Loucy (cell line): Measurements from ENCODE around the gene WDR45B.

ENCODE experiments used
- H2AFZ ChIP-seq: fragments of 200-600 bp; sonication (generic); 2 replicates; pipeline ENCODE4 v1.6.0; 2016; ENCODE audit warnings: antibody characterized with exemption, mild to moderate bottlenecking, low read length, moderate library complexity
- H3F3A ChIP-seq: fragments of 200-600 bp; 2 replicates; pipeline ENCODE4 v1.6.0; 2016; ENCODE audit warnings: antibody characterized with exemption, low read depth, mild to moderate bottlenecking
- H3K27me3 ChIP-seq: fragments of 200-600 bp; sonication (generic); 2 replicates; pipeline ENCODE4 v1.6.1; 2014; ENCODE audit warnings: low read length, mild to moderate bottlenecking; ENCODE audit not compliant: insufficient read depth, poor library complexity, severe bottlenecking
- H3K36me3 ChIP-seq: fragments of 200-600 bp; sonication (generic); 2 replicates; pipeline ENCODE4 v1.6.1; 2016; ENCODE audit warnings: low read length; ENCODE audit not compliant: insufficient read depth
- H3K4me1 ChIP-seq: fragments of 200-600 bp; sonication (generic); 2 replicates; pipeline ENCODE4 v1.5.1; 2014; ENCODE audit warnings: low read length, mild to moderate bottlenecking; ENCODE audit not compliant: insufficient read depth, poor library complexity, severe bottlenecking
- H3K4me2 ChIP-seq: fragments of 200-600 bp; sonication (generic); 2 replicates; pipeline ENCODE4 v1.6.0; 2014; ENCODE audit warnings: antibody characterized with exemption, low read length, low read depth, mild to moderate bottlenecking; ENCODE audit not compliant: poor library complexity, severe bottlenecking
- H3K4me3 ChIP-seq: fragments of 200-600 bp; sonication (generic); 2 replicates; pipeline ENCODE4 v1.5.1; 2014; ENCODE audit warnings: low read length, mild to moderate bottlenecking, mixed read lengths; ENCODE audit not compliant: poor library complexity, severe bottlenecking
- H3K79me2 ChIP-seq: fragments of 200-600 bp; sonication (generic); 2 replicates; pipeline ENCODE4 v1.6.1; 2014; ENCODE audit warnings: low read length; ENCODE audit not compliant: insufficient read depth
- H3K9ac ChIP-seq: fragments of 200-600 bp; sonication (generic); 2 replicates; pipeline ENCODE4 v1.6.0; 2014; ENCODE audit warnings: mild to moderate bottlenecking, low read depth, low read length, moderate library complexity; ENCODE audit not compliant: poor library complexity, severe bottlenecking
- H3K9me2 ChIP-seq: fragments of 200-600 bp; sonication (generic); replicated peaks from 2 replicates; pipeline ENCODE4 v1.6.1; 2016; ENCODE audit warnings: low read depth, low read length, mixed read lengths
- H3K9me3 ChIP-seq: fragments of 200-600 bp; sonication (generic); 2 replicates; pipeline ENCODE4 v1.6.1; 2014; ENCODE audit warnings: mild to moderate bottlenecking, antibody characterized with exemption, low read length, low read depth; ENCODE audit not compliant: insufficient read depth
- H4K20me1 ChIP-seq: fragments of 200-600 bp; sonication (generic); 2 replicates; pipeline ENCODE4 v1.6.0; 2014; ENCODE audit warnings: antibody characterized with exemption, low read length, mild to moderate bottlenecking; ENCODE audit not compliant: insufficient read depth, poor library complexity, severe bottlenecking
- EZH2phosphoT487 ChIP-seq: fragments of 200-600 bp; IDR thresholded peaks from 2 replicates; pipeline ENCODE4 v1.6.1; 2018; ENCODE audit warnings: antibody characterized with exemption, mild to moderate bottlenecking, moderate library complexity, borderline replicate concordance
- TF ChIP-seq, protein P1 (sequence below): fragments of 200-600 bp; sonication (generic); conservative IDR thresholded peaks from 2 replicates; pipeline ENCODE4 v1.5.1; 2014; ENCODE audit warnings: mild to moderate bottlenecking, antibody characterized with exemption, low read length

WDR45B gene

DNA sequence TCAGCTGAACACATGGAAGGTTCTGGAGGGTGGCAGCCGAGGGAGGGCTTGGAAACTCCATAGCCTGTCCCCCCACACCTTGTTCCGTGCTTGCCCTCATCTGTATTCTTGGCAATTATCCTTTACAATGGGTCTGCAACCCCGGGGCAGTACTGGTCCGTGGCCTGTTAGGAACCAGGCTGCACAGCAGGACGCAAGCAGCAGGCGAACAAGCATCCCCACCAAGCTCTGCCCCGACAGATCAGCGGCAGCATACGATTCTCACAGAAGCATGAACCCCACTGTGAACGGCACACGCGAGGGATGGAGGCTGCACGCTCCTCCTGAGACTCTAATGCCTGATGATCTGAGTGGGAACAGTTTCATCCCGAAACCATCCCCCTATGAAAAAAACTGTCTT is 6.2 kb downstream of the WDR45B start:
- H2AFZ ChIP-seq: no peak overlapping the region
- H3K9me3 ChIP-seq: no peaks in the 10 kb centered on the region
- TF ChIP-seq, protein P1, sequence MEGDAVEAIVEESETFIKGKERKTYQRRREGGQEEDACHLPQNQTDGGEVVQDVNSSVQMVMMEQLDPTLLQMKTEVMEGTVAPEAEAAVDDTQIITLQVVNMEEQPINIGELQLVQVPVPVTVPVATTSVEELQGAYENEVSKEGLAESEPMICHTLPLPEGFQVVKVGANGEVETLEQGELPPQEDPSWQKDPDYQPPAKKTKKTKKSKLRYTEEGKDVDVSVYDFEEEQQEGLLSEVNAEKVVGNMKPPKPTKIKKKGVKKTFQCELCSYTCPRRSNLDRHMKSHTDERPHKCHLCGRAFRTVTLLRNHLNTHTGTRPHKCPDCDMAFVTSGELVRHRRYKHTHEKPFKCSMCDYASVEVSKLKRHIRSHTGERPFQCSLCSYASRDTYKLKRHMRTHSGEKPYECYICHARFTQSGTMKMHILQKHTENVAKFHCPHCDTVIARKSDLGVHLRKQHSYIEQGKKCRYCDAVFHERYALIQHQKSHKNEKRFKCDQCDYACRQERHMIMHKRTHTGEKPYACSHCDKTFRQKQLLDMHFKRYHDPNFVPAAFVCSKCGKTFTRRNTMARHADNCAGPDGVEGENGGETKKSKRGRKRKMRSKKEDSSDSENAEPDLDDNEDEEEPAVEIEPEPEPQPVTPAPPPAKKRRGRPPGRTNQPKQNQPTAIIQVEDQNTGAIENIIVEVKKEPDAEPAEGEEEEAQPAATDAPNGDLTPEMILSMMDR: no peak
- TF ChIP-seq EZH2phosphoT487: no peak
- peaks cover 29% of the 10 kb centered on the region for H3K4me1 ChIP-seq
- H4K20me1 ChIP-seq: peaks cover 67% of the 10 kb centered on the region
- H3K4me3 ChIP-seq: no peak overlapping the region
- H3K9ac ChIP-seq: no peak overlapping the region
- peak overlapping the region; percentile 34 for H3K4me2 ChIP-seq
- H3K79me2 ChIP-seq: peaks cover 98% of the 10 kb centered on the region
- no peaks in the 10 kb centered on the region for H3K9me2 ChIP-seq
- H3K27me3 ChIP-seq: no peaks in the 10 kb centered on the region
- peaks cover 50% of the 10 kb centered on the region; the same call in 1 of the 2 replicates for H3K36me3 ChIP-seq
- no peaks in the 10 kb centered on the region for H3F3A ChIP-seq

DNA sequence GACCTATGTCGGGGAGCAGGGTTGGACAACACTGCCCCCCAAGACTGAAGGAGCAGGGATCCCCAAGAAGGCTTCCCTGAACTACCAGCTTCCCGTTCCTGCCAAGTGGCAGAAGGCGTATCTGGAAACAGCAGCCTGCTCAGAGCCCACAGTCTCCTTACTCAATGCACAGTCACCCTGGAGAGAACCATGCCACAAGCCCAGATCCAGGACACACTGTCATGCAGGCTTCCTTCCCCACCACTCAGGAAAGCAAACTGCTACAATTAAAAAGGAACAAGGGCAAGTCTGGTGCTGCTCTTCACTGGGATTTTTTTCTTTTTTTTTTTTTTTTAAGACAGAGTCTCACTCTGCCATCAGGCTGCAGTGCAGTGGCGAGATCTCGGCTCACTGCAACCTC is 8.2 kb downstream of the WDR45B start:
- H3K9me2 ChIP-seq: no peaks in the 10 kb centered on the region
- peaks cover 60% of the 10 kb centered on the region for H4K20me1 ChIP-seq
- no peaks in the 10 kb centered on the region for H3K9me3 ChIP-seq
- no peak overlapping the region for H2AFZ ChIP-seq
- H3K4me2 ChIP-seq: no peak overlapping the region
- H3K27me3 ChIP-seq: no peaks in the 10 kb centered on the region
- H3K9ac ChIP-seq: no peak overlapping the region
- no peak for TF ChIP-seq EZH2phosphoT487
- TF ChIP-seq, protein P1: no peak
- H3F3A ChIP-seq: no peaks in the 10 kb centered on the region
- H3K4me1 ChIP-seq: peaks cover 19% of the 10 kb centered on the region
- peaks cover 98% of the 10 kb centered on the region for H3K79me2 ChIP-seq
- peaks cover 55% of the 10 kb centered on the region; the same call in 1 of the 2 replicates for H3K36me3 ChIP-seq
- H3K4me3 ChIP-seq: no peak overlapping the region

DNA sequence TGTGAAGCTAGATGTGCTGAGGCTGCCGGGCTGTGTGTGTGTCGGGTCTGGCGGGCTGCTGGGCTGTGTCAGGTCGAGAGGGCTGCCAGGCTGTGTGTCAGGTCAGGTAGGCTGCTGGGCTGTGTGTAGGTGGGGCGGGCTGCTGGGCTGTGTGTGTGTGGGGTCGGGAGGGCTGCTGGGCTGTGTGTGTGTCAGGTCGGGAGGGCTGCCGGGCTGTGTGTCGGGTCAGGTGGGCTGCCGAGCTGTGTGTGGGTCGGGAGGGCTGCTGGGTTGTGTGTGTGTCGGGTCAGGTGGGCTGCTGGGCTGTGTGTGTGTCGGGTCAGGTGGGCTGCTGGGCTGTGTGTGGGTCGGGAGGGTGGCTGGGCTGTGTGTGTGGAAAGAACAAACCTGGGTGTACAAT is 8.6 kb downstream of the WDR45B start:
- H3K4me2 ChIP-seq: no peak overlapping the region
- H2AFZ ChIP-seq: no peak overlapping the region
- H3K4me1 ChIP-seq: peaks cover 15% of the 10 kb centered on the region
- H3K27me3 ChIP-seq: no peaks in the 10 kb centered on the region
- no peaks in the 10 kb centered on the region for H3F3A ChIP-seq
- H3K36me3 ChIP-seq: peaks cover 58% of the 10 kb centered on the region; the same call in 1 of the 2 replicates
- no peak overlapping the region for H3K4me3 ChIP-seq
- no peaks in the 10 kb centered on the region for H3K9me2 ChIP-seq
- no peak overlapping the region for H3K9ac ChIP-seq
- no peaks in the 10 kb centered on the region for H3K9me3 ChIP-seq
- TF ChIP-seq, protein P1: no peak
- TF ChIP-seq EZH2phosphoT487: no peak
- H4K20me1 ChIP-seq: peaks cover 60% of the 10 kb centered on the region
- H3K79me2 ChIP-seq: peaks cover 98% of the 10 kb centered on the region
